A549 (cell line): ENCODE data around the gene BABAM1. TPM values are rescaled to one million over a fixed set of nuclear protein-coding genes. Genes with fewer than 3 reads are reported as not detected.

Experiments used
- ATAC-seq, 2 experiments: fragments of 200-7000 bp in 1 of 2; fragments of >200 bp in 1 of 2; cut with Nextera tagmentation in 1 of 2; cut with Tn5 transposase in 1 of 2; 3 replicates each; pipeline versions ENCODE4 v1.8.0 to v1.9.1; 2018 to 2020; ENCODE audit warnings: mild to moderate bottlenecking in 1 of 2, moderate library complexity in 1 of 2
- CTCF ChIA-PET: fragments of 300-600 bp; sonication (Branson Sonifier 250); formaldehyde crosslinking; extraction: SDS; loops from one replicate; lab custom pipeline; 2021; ENCODE audit warnings: antibody characterized with exemption, inconsistent platforms; lab: Yijun Ruan, JAX
- POLR2A ChIA-PET: fragments of 350-600 bp; formaldehyde crosslinking; extraction: SDS; loops from one replicate; lab custom pipeline; 2021; ENCODE audit warnings: antibody characterized with exemption, inconsistent platforms; lab: Yijun Ruan, JAX
- DNase-seq, 2 experiments: peaks; one replicate each; pipeline versions ENCODE4 v3.0.0 to v3.0.0-alpha.2; 2011 to 2016; ENCODE audit warnings: low read depth in 1 of 2, low spot score in 1 of 2
- FAIRE-seq: peaks from 2 replicates; lab custom pipeline; 2011; peaks lifted over from hg19 to GRCh38; lab: Jason Lieb, UNC
- H3K27ac ChIP-seq, 2 experiments: fragments of >200 bp; sonication (Bioruptor Twin); formaldehyde crosslinking; 3 replicates each; pipeline ENCODE4 v1.5.1; 2016 to 2017
- H3K4me1 ChIP-seq: fragments of >200 bp; sonication (Bioruptor Twin); formaldehyde crosslinking; 3 replicates; pipeline ENCODE4 v1.6.1; 2016
- H3K4me2 ChIP-seq: fragments of >200 bp; sonication (Bioruptor Twin); formaldehyde crosslinking; 3 replicates; pipeline ENCODE4 v1.6.1; 2016
- H3K4me3 ChIP-seq: fragments of >200 bp; sonication (Bioruptor Twin); formaldehyde crosslinking; 3 replicates; pipeline ENCODE4 v1.5.1; 2016
- H3K9me3 ChIP-seq: fragments of >200 bp; sonication (Bioruptor Twin); formaldehyde crosslinking; 3 replicates; pipeline ENCODE4 v1.6.1; 2016
- ATOH8 ChIP-seq: fragments of 250-450 bp; sonication (Bioruptor Pico); IDR thresholded peaks from 2 replicates; pipeline ENCODE4 v1.5.0; 2020; ENCODE audit warnings: low read depth, mild to moderate bottlenecking, moderate library complexity
- BCL3 ChIP-seq: fragments of >200 bp; sonication (Bioruptor Twin); formaldehyde crosslinking; IDR thresholded peaks from 3 replicates; pipeline ENCODE4 v1.6.1; 2016
- CEBPB ChIP-seq, 2 experiments: fragments of >200 bp in 1 of 2; sonication (Bioruptor Twin) in 1 of 2; formaldehyde crosslinking in 1 of 2; IDR thresholded peaks; 2 replicates each; pipeline ENCODE4 v1.6.1; 2012 to 2016
- CHD2 ChIP-seq: fragments of 150-350 bp; IDR thresholded peaks from 2 replicates; pipeline ENCODE4 v1.6.1; 2014; ENCODE audit warnings: low read length; ENCODE audit not compliant: partially characterized antibody
- CHD4 ChIP-seq: fragments of 200-600 bp; sonication (generic); IDR thresholded peaks from 2 replicates; pipeline ENCODE4 v1.6.1; 2016; ENCODE audit warnings: antibody characterized with exemption, mild to moderate bottlenecking, borderline replicate concordance
- CTCF ChIP-seq: fragments of >200 bp; sonication (Bioruptor Twin); formaldehyde crosslinking; IDR thresholded peaks from 3 replicates; pipeline ENCODE4 v1.5.1; 2016
- EHF ChIP-seq: fragments of 250-450 bp; sonication (Bioruptor Pico); IDR thresholded peaks from 2 replicates; pipeline ENCODE4 v1.5.0; 2020; ENCODE audit warnings: mild to moderate bottlenecking
- ESRRA ChIP-seq: fragments of 150-350 bp; IDR thresholded peaks from 2 replicates; pipeline ENCODE4 v1.6.1; 2014; ENCODE audit warnings: mild to moderate bottlenecking, low read length, borderline replicate concordance
- GATA3 ChIP-seq: IDR thresholded peaks from 2 replicates; pipeline ENCODE4 v1.6.1; 2012; ENCODE audit warnings: borderline replicate concordance
- HDAC2 ChIP-seq: fragments of 200-600 bp; sonication (generic); IDR thresholded peaks from 2 replicates; pipeline ENCODE4 v1.6.1; 2016
- HEYL ChIP-seq: fragments of 250-450 bp; sonication (Bioruptor Pico); IDR thresholded peaks from 2 replicates; pipeline ENCODE4 v1.8.0; 2021; ENCODE audit warnings: mild to moderate bottlenecking, moderate library complexity
- HMGXB4 ChIP-seq: fragments of 250-450 bp; sonication (Bioruptor Pico); IDR thresholded peaks from 2 replicates; pipeline ENCODE4 v1.5.0; 2021; ENCODE audit warnings: mild to moderate bottlenecking, moderate library complexity, borderline replicate concordance
- HOXA7 ChIP-seq: fragments of 250-450 bp; sonication (Bioruptor Pico); IDR thresholded peaks from 2 replicates; pipeline ENCODE4 v1.5.0; 2020; ENCODE audit warnings: mild to moderate bottlenecking, moderate library complexity
- HOXB13 ChIP-seq: fragments of 250-450 bp; sonication (Bioruptor Pico); IDR thresholded peaks from 2 replicates; pipeline ENCODE4 v1.5.0; 2020; ENCODE audit warnings: low read depth, mild to moderate bottlenecking, moderate library complexity
- HOXB5 ChIP-seq: fragments of 250-450 bp; sonication (Bioruptor Pico); IDR thresholded peaks from 2 replicates; pipeline ENCODE4 v1.5.0; 2020; ENCODE audit warnings: mild to moderate bottlenecking, moderate library complexity
- JUN ChIP-seq, 2 experiments: fragments of >200 bp; sonication (Bioruptor Twin); formaldehyde crosslinking; IDR thresholded peaks; 2 replicates in 1 of 2; 3 replicates in 1 of 2; pipeline ENCODE4 v1.6.1; 2016 to 2017
- KDM1A ChIP-seq: fragments of 200-600 bp; sonication (generic); IDR thresholded peaks from 2 replicates; pipeline ENCODE4 v1.6.1; 2016; ENCODE audit warnings: low read depth, mild to moderate bottlenecking
- KDM5A ChIP-seq: fragments of 200-600 bp; sonication (generic); IDR thresholded peaks from 2 replicates; pipeline ENCODE4 v1.6.1; 2016; ENCODE audit warnings: antibody characterized with exemption, mild to moderate bottlenecking
- MAX ChIP-seq: IDR thresholded peaks from 2 replicates; pipeline ENCODE4 v1.6.1; 2012
- MYC ChIP-seq: IDR thresholded peaks from 2 replicates; pipeline ENCODE4 v1.6.1; 2012; ENCODE audit warnings: mild to moderate bottlenecking, inconsistent platforms, low read length, improper control_type of control experiment, borderline replicate concordance
- NFE2L2 ChIP-seq: fragments of 150-350 bp; conservative IDR thresholded peaks from 2 replicates; pipeline ENCODE4 v1.6.1; 2014; ENCODE audit warnings: low read length
- PBX3 ChIP-seq: IDR thresholded peaks from 2 replicates; pipeline ENCODE4 v1.6.1; 2012
- PHF8 ChIP-seq: fragments of 200-600 bp; sonication (generic); IDR thresholded peaks from 2 replicates; pipeline ENCODE4 v1.6.1; 2016; ENCODE audit warnings: low read depth, mild to moderate bottlenecking, antibody characterized with exemption, moderate library complexity, borderline replicate concordance
- POLR2A ChIP-seq: IDR thresholded peaks from 2 replicates; pipeline ENCODE4 v1.6.1; 2012; ENCODE audit warnings: mild to moderate bottlenecking, low read length
- POLR2AphosphoS2 ChIP-seq: conservative IDR thresholded peaks from 2 replicates; pipeline ENCODE4 v1.6.1; 2012; ENCODE audit warnings: low read length, improper control_type of control experiment, inconsistent platforms
- RAD21 ChIP-seq, 2 experiments: fragments of >200 bp in 1 of 2; sonication (Bioruptor Twin) in 1 of 2; formaldehyde crosslinking in 1 of 2; IDR thresholded peaks in 1 of 2; conservative IDR thresholded peaks in 1 of 2; 2 replicates in 1 of 2; 3 replicates in 1 of 2; pipeline ENCODE4 v1.6.1; 2012 to 2018; ENCODE audit warnings: inconsistent platforms in 1 of 2
- RCOR1 ChIP-seq: fragments of 150-350 bp; IDR thresholded peaks from 2 replicates; pipeline ENCODE4 v1.6.1; 2014; ENCODE audit warnings: antibody characterized with exemption, low read length, low read depth
- RFX5 ChIP-seq: fragments of 450-650 bp; IDR thresholded peaks from 2 replicates; pipeline ENCODE4 v1.7.1; 2014; ENCODE audit warnings: antibody characterized with exemption, mild to moderate bottlenecking, moderate library complexity
- SMC3 ChIP-seq: fragments of >200 bp; sonication (Bioruptor Twin); formaldehyde crosslinking; IDR thresholded peaks from 3 replicates; pipeline ENCODE4 v1.6.1; 2018; ENCODE audit warnings: inconsistent platforms
- ZC3H11A ChIP-seq: fragments of 450-650 bp; IDR thresholded peaks from 2 replicates; pipeline ENCODE4 v1.6.1; 2014; ENCODE audit warnings: antibody characterized with exemption, mild to moderate bottlenecking
- ZFP36 ChIP-seq: fragments of 450-650 bp; IDR thresholded peaks from 2 replicates; pipeline ENCODE4 v1.6.1; 2014; ENCODE audit warnings: borderline replicate concordance; ENCODE audit not compliant: partially characterized antibody
- ZNF302 ChIP-seq: fragments of 250-450 bp; sonication (Bioruptor Pico); IDR thresholded peaks from 2 replicates; pipeline ENCODE4 v1.9.0; 2021; ENCODE audit warnings: inconsistent platforms, mild to moderate bottlenecking, moderate library complexity
- ZSCAN20 ChIP-seq: fragments of 250-450 bp; sonication (Bioruptor Pico); IDR thresholded peaks from 2 replicates; pipeline ENCODE4 v1.8.0; 2022; ENCODE audit warnings: mild to moderate bottlenecking, moderate library complexity
- WGBS: methylation state at CpG from one replicate; pipeline ENCODE4 v1.1.6; 2017; ENCODE audit errors: missing lambda C conversion rate; 5-methylcytosine and 5-hydroxymethylcytosine counted together
- polyA minus RNA-seq: library from RNA; depleted of rRNA, polyadenylated mRNA; stranded (reverse); fragments of >200 nt; gene quantifications from 2 replicates; pipeline ENCODE4 v1.2.3, GENCODE V29; 2011; rRNA and poly(A)+ RNA removed
- polyA plus RNA-seq, 4 experiments: library from polyadenylated mRNA; depleted of rRNA in 3 of 4; stranded (reverse); fragments of >200 nt; fragmentation: RNase III in 1 of 4; extraction: RNeasy Plus Mini Kit Qiagen cat#74134 plus additional on column Dnase treatment in 1 of 4; gene quantifications; 2 replicates in 3 of 4; 3 replicates in 1 of 4; pipeline ENCODE4 v1.2.3, GENCODE V29; 2011 to 2017

The BABAM1 gene
- 52.1 and 56.0 TPM in 2 replicates for polyA plus RNA-seq (2011; rRNA removed)
- polyA plus RNA-seq (2012; cell fraction: cytosol; rRNA removed), result 86.5 and 87.5 TPM in 2 replicates
- polyA plus RNA-seq (2012; cell fraction: nucleus; rRNA removed), result 96.9 and 101 TPM in 2 replicates
- polyA plus RNA-seq (2017; fragmentation: RNase III; extraction: RNeasy Plus Mini Kit Qiagen cat#74134 plus additional on column Dnase treatment), result 64.0 to 67.6 TPM (median 65.7 TPM) in 3 replicates
- polyA minus RNA-seq, result 18.7 and 20.4 TPM in 2 replicates

GRCh38 chr19:17266975-17267788 lies at the start of gene BABAM1:
TSS of gene BABAM1 (plus strand) at chr19:17267443. CDS start at chr19:17268807, 1,364 bp downstream.
- POLR2A ChIA-PET, result interaction anchor here (0.5 to 1.2 kb wide), 13 partner anchors 8 to 75 kb away, joined by 3 to 7 read pairs (median 3); partner anchors contain the start of genes DDA1, OCEL1 and USE1
- peak; percentile 96 to 98 for DNase-seq
- ATAC-seq, result peak; percentile 96 to 97
- no peaks in the 10 kb centered on the region for H3K9me3 ChIP-seq
- WGBS, result under 1% methylated on average over 22 of the region's 27 CpGs
- CTCF ChIA-PET, result interaction anchor here (0.6 to 1.9 kb wide), 4 partner anchors 15 to 240 kb away, joined by 3 to 8 read pairs (median 4); partner anchors contain the start of gene ANKLE1
- peak within 1 kb of the TSS; percentile 80 for H3K4me3 ChIP-seq
- peaks cover 4% of the 10 kb centered on the region; the same call in 2 of the 3 replicates for H3K4me1 ChIP-seq
- H3K4me2 ChIP-seq, result peak within 1 kb of the TSS; percentile 93
- H3K27ac ChIP-seq, result peak within 1 kb of the TSS; percentile 87 to 91
- FAIRE-seq, result no peak
- TF ChIP-seq POLR2AphosphoS2 (no peak), ZNF302 (CRISPR knock-in tag) (peak; percentile 79), HMGXB4 (CRISPR knock-in tag) (no peak), BCL3 (no peak), SMC3 (no peak), NFE2L2 (no peak), CHD2 (no peak), POLR2A (peak; percentile 59), HOXB5 (peak; percentile 95), HEYL (peak; percentile 88), KDM1A (no peak), GATA3 (no peak), CTCF (no peak), PBX3 (peak; percentile 88), CHD4 (no peak), RCOR1 (no peak), CEBPB (IDR thresholded peaks at IDR 0.05) (no peak), HDAC2 (peak; percentile 72; the same call in 1 of the 2 replicates), JUN (IDR thresholded peaks at IDR 0.05) (peak in 1 of 2 experiments; percentile 49; a peak in 1 of 5 replicates), EHF (CRISPR knock-in tag) (peak; percentile 93), HOXA7 (CRISPR knock-in tag) (no peak), PHF8 (no peak), ZSCAN20 (CRISPR knock-in tag) (peak; percentile 89; the same call in 1 of the 2 replicates), MYC (no peak), ZC3H11A (no peak), RFX5 (0 out of 2 replicates have a peak, but pooled peaks have one; percentile 46), ATOH8 (CRISPR knock-in tag) (peak; percentile 88), ZFP36 (no peak), ESRRA (no peak), KDM5A (peak; percentile 95), MAX (no peak), HOXB13 (CRISPR knock-in tag) (peak; percentile 95), RAD21 (conservative IDR thresholded peaks at IDR 0.05 in 1 of 2, IDR thresholded peaks at IDR 0.05 in 1 of 2) (no peak)
